Diencephalon (tissue), 1 donor: ENCODE data around the gene SLC16A13. TPM values are rescaled to one million over a fixed set of nuclear protein-coding genes. Genes with fewer than 3 reads are reported as not detected.

Source experiments
- small RNA-seq: library from RNA; depleted of rRNA; stranded (forward); fragments of <200 nt; gene quantifications from one replicate; pipeline ENCODE3, GENCODE V24; 2014
- total RNA-seq: library from RNA; depleted of rRNA; stranded (reverse); fragments of >200 nt; gene quantifications from one replicate; pipeline ENCODE4 v1.2.3, GENCODE V29; 2014

SLC16A13 gene, protein sequence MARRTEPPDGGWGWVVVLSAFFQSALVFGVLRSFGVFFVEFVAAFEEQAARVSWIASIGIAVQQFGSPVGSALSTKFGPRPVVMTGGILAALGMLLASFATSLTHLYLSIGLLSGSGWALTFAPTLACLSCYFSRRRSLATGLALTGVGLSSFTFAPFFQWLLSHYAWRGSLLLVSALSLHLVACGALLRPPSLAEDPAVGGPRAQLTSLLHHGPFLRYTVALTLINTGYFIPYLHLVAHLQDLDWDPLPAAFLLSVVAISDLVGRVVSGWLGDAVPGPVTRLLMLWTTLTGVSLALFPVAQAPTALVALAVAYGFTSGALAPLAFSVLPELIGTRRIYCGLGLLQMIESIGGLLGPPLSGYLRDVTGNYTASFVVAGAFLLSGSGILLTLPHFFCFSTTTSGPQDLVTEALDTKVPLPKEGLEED
- total RNA-seq: 0.92 TPM

DNA sequence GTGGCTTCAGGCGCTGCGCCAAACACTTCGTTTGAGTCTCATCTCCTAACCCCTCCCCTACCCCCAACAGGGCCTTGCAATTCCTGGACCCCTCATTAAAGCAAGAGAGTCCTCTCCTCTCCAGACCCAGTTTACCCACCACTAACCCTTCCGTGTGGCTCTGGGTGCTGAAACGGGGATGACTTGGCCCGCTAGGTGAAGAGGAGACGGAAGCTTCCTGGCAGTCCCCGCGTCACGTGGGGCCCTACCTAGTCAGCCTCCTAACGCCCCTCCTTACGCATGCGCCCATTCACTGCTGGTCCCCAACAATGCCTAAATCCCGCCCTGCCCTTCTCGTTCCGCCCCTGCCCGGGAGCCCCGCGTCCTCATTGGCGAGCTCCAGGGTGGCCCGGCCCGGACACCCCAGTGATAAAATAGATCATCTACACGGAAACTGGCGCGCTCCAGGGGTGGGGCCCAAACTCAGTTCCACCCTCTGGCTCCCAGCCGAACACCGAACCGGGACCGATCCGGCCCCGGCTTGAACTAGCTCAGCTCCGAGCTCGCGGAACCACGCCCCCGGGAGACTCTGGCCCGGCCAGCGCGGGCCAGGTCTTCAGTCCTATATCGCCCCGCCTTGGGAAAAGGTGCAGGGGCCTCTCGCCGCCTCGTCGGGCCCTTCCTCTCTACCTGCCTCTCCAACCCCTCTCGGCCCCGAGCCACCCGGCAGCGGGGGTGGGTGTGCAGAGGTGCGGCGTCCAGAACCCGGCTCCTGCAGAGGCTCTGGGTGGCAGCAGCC is at the start of gene SLC16A13:
SLC16A13 (plus strand) TSS at position 425 of the 778 bp plus-strand sequence. CDS start 368 bp downstream, outside the sequence.

DNA sequence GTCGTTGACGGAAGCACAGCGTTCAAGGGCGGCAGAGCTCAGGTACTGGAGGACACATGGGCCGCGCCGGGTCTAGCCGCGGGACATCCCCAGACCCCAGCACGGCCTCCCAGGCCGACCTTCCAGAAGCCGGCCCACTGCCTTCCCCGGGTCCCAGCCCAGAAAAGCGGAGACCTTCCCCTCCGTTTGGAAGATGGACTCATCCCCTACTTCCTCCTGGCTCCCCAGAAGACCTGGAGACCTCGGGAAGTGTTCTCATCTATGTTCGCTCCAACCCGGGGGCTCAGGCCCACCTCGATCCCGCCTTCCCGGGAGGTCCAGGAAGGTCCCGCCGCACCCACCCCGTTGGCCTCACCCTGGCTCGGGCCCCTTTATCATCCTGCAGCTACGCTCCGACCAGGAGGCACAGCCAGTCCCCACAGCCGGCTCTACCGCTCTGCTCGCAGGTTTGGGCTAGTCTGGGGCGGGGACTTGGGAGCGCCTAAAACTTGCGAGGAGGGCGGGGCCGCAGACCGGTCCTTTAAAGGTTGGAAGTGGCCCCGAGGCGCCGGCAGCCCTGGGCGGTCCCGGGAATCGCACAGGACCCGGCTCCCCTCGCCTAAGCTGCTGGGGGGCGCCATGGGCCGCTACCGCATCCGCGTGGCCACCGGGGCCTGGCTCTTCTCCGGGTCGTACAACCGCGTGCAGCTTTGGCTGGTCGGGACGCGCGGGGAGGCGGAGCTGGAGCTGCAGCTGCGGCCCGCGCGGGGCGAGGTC is 40.1 kb upstream of the SLC16A13 start, which contains the start of gene ALOX12:
ALOX12 (plus strand) TSS at position 550 of the 756 bp plus-strand sequence; CDS start at position 619, 69 bp downstream.

DNA sequence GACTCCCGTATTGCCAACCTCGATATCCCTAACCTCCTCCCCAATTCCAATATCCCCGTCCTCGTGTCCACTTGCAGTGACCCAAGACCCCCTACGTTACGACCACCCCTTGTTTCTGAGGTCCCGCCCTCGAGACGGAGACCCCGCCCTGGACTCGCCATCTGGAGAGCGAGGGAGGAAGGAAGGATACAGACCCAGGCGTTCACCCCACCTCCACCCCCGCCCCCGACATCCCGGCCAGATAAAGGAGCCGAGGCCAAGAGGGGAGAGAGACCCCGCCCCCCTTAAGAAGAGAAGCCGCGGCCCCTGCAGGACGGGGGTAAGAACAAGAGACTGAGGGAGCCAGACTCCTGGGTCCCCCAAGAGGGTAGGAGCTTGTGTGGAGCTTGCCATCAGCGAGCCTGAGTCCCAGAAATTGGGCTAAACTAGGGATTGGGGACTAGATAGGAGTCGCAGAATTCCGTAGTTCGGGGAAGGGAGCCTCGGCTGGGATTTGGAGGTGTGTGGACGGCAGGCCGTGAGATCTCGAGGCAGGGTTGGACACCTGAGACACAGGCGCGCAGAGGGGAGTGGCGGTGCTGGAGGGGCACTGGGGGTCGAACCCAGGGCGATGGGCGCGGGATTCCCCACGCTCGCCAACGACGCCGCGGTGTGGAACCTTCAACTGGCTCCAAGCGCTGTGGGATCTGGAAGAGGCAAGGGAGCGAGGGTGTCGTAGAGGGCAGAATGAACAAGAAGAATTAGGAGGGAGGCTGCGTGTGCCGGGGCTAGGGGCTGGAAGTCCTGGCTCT is 12.8 kb upstream of the SLC16A13 start, which contains the start of gene BCL6B:
BCL6B (plus strand) TSS at position 270 of the 791 bp plus-strand sequence. CDS start 622 bp downstream, outside the sequence.

DNA sequence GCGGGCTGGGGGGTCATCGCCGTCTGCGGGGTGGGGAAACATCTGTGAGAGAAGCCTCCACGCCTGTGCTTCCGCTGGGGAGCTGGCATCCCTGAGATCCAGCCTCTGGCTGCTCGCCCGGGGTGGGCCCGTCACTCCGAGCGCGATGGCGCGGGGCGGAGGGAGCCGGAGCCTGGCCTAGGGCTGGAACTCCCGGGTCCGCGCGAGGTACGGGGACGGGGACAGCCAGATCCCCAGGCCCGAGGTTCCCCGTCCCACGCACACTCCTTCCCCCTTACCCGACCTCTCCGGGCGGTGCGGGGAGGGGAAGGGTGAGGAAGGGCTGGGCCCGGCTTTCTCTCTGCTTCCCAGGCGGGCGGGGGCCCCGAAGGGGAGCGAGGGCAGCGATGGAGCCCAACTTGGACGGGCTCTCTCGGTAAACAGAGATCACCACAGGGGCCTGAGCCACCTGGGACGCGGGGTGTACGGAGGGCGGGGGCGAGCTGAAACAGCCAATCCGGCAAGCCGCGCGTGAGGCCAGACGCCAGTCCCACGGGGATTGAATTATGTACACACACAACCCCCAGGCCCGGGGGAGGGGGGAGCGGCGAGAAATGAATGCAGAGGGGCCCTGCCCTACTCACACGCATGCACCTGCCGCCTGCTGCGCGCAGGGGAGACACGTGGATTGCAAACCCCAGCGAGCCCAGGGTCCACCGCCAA is 7.8 kb downstream of the SLC16A13 start, which contains the start of gene SLC16A11:
SLC16A11 (minus strand) TSS at position 596 of the 702 bp plus-strand sequence; CDS start at position 17, 579 bp downstream.

DNA sequence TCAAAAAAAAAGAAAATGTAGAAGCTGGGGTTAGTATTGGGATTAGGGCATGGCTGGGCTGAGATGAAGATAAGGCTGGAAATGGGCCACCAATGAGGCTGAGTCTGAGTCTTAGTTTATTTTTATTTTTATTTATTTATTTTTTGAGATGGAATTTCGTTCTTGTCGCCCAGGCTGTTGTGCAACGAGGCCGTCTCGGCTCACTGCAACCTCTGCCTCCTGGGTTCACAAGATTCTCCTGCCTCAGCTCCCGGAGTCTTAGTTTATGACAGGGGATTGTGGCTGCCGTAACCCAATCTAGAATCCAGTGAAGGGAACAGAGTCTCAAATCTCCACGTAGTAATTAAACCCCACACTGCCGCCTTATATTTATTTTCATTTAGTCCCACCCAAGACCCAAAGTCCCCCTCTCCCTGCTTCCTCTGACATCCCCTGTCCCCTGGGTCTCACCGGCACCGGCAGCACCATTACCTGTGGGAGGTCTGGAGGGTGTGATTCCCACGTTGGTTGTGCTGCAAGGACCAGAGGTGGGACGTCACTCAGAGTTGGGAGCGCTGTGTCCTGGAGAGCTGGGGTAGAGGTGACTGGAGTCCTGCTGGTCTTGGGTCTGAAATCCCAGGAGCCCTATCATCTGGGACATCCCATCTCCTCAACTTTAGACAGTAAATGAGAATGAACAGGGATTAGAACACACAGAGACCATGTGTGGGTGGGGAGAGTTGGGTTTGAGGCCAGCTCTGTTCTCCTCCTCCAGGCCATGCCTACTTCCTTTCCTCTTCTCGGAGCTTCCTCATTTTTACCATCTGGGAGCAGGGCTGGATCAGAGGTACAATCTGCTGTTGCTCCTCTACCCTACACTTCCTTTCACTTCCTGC is 44.0 kb downstream of the SLC16A13 start, which contains the start of gene CLEC10A:
CLEC10A (minus strand) TSS at position 671 of the 875 bp plus-strand sequence. CDS start 1,439 bp downstream, outside the sequence.

Small RNAs within 50 kb of the gene (small RNA-seq; reads per million reads assigned to genes)
- not detected for gene AC120057.1

Other genes starting within 250 kb of the SLC16A13 start
- gene TEKT1, start 204.3 kb upstream of the SLC16A13 start, total RNA-seq: 9.5 TPM
- gene ALOX12, start 40.0 kb upstream of the SLC16A13 start, total RNA-seq: not detected
- 60.2 TPM for gene RNASEK, start 23.4 kb upstream of the SLC16A13 start, total RNA-seq
- 3.0 TPM for gene BCL6B, start 13.0 kb upstream of the SLC16A13 start, total RNA-seq
- 0.23 TPM for gene SLC16A11, start 8.1 kb downstream of the SLC16A13 start, total RNA-seq
- gene CLEC10A, start 44.2 kb downstream of the SLC16A13 start, total RNA-seq: not detected
- gene ASGR2, start 78.8 kb downstream of the SLC16A13 start, total RNA-seq: not detected
- gene ASGR1, start 143.4 kb downstream of the SLC16A13 start, total RNA-seq: 20.1 TPM
- gene DLG4, start 183.8 kb downstream of the SLC16A13 start, total RNA-seq: 136 TPM
- gene ACADVL, start 183.9 kb downstream of the SLC16A13 start, total RNA-seq: 97.6 TPM
- 56.1 TPM for gene DVL2, start 198.5 kb downstream of the SLC16A13 start, total RNA-seq
- 28.6 TPM for gene PHF23, start 203.4 kb downstream of the SLC16A13 start, total RNA-seq
- gene GABARAP, start 206.4 kb downstream of the SLC16A13 start, total RNA-seq: 167 TPM
- 40.1 TPM for gene CTDNEP1, start 215.7 kb downstream of the SLC16A13 start, total RNA-seq
- 29.5 TPM for gene ELP5, start 216.2 kb downstream of the SLC16A13 start, total RNA-seq
- gene CLDN7, start 226.5 kb downstream of the SLC16A13 start, total RNA-seq: 0.92 TPM
- gene SLC2A4, start 245.7 kb downstream of the SLC16A13 start, total RNA-seq: 0.23 TPM